BLaER1 (cell line): Measurements from ENCODE around the gene COX4I1.

ENCODE experiments used
- H3K27ac ChIP-seq: shearing (Covaris generic); formaldehyde crosslinking; 2 replicates; pipeline ENCODE4 v1.8.1; 2022
- H3K27me3 ChIP-seq: shearing (Covaris generic); formaldehyde crosslinking; 2 replicates; pipeline ENCODE4 v1.8.1; 2022
- H3K36me3 ChIP-seq: shearing (Covaris generic); formaldehyde crosslinking; 2 replicates; pipeline ENCODE4 v1.8.1; 2022
- H3K4me1 ChIP-seq: shearing (Covaris generic); formaldehyde crosslinking; 2 replicates; pipeline ENCODE4 v1.8.1; 2022
- H3K4me2 ChIP-seq: shearing (Covaris generic); formaldehyde crosslinking; 2 replicates; pipeline ENCODE4 v1.8.1; 2022
- H3K4me3 ChIP-seq: shearing (Covaris generic); formaldehyde crosslinking; 2 replicates; pipeline ENCODE4 v1.8.1; 2022
- H3K9ac ChIP-seq: shearing (Covaris generic); formaldehyde crosslinking; 2 replicates; pipeline ENCODE4 v1.8.1; 2022
- H3K9me3 ChIP-seq: shearing (Covaris generic); formaldehyde crosslinking; 2 replicates; pipeline ENCODE4 v1.8.1; 2022
- H4K20me1 ChIP-seq: shearing (Covaris generic); formaldehyde crosslinking; 2 replicates; pipeline ENCODE4 v1.8.1; 2022
- Cebpa-rat ChIP-seq: shearing (Covaris generic); IDR thresholded peaks from 2 replicates; pipeline ENCODE4 v1.8.1; 2022

COX4I1 gene

DNA sequence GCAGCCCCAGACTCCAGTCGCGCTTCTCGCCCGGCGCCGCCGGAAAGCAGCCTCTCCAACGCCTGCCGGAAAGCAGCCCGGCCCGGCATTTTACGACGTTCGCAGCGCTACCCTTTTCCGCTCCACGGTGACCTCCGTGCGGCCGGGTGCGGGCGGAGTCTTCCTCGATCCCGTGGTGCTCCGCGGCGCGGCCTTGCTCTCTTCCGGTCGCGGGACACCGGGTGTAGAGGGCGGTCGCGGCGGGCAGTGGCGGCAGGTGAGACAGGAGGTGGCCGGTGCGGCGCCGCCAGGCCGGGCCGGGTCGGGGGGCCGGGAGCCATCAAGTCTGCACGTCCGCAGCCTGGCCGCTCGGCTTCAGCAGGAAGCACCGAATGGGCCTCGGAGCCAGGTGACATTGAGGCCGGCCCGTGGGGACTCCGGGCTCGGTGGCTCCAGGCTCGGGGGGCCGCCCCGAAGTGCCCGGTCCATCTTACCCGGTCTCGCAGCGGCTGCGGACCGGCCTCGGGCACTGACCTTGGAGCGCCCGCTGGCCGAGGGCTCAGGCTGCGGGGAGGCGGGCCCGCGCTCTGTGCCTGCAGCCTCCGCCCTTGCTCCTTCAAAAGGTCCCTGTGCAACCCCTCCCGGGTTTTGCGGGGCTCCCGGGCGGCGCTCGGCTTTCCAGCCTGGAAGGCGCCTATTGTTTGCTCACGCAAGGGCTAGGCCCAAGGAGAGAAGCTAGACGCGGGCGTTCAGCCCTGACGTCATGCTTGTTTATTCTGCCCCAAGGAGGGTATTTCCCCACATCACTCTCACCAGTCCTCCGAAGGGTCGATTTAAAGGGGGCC is at the start of gene COX4I1, which contains the start of gene EMC8:
Gene COX4I1, plus strand, starts transcription at position 199 of the 824 bp plus-strand sequence. CDS start 1,511 bp downstream, outside the sequence.
Gene EMC8, minus strand, starts transcription at position 48 of the 824 bp plus-strand sequence. CDS start 249 bp downstream, outside the sequence.
- H3K4me1 ChIP-seq: peaks cover 28% of the 10 kb centered on the region

DNA sequence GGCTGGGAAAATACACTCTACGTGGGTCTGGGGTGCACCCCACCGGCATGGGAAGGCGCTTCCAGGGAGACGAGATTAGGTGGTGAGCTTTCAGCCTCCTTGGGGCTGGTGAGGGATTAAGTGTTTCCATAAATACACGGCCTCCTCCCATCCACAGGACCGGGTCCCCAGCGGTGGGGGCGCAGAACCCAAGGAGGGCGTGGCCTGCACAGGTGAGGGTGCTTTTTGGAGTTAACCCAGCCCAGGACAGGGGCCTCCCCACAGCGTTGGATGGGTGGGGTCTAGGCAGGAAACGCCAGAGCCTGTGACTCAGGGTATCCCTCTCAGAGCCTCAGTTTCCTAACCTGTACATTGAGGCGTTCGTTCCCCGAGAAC is 49.7 kb upstream of the COX4I1 start:
- TF ChIP-seq Cebpa-rat: no peak
- peak overlapping the region; percentile 75; the same call in 1 of the 2 replicates for H3K9ac ChIP-seq

More for the DNA sequence above, at the start of gene COX4I1, which contains the start of gene EMC8:
- Histone ChIP-seq H4K20me1 (peaks cover 90% of the 10 kb centered on the region), H3K9me3 (no peaks in the 10 kb centered on the region), H3K4me2 (peak within 1 kb of the TSS; percentile 99), H3K4me3 (peak within 1 kb of the TSS; percentile 84), H3K36me3 (peaks cover 67% of the 10 kb centered on the region), H3K9ac (peak within 1 kb of the TSS; percentile 96), H3K27ac (peak within 1 kb of the TSS; percentile 94), H3K27me3 (no peaks in the 10 kb centered on the region)
- TF ChIP-seq Cebpa-rat: no peak

DNA sequence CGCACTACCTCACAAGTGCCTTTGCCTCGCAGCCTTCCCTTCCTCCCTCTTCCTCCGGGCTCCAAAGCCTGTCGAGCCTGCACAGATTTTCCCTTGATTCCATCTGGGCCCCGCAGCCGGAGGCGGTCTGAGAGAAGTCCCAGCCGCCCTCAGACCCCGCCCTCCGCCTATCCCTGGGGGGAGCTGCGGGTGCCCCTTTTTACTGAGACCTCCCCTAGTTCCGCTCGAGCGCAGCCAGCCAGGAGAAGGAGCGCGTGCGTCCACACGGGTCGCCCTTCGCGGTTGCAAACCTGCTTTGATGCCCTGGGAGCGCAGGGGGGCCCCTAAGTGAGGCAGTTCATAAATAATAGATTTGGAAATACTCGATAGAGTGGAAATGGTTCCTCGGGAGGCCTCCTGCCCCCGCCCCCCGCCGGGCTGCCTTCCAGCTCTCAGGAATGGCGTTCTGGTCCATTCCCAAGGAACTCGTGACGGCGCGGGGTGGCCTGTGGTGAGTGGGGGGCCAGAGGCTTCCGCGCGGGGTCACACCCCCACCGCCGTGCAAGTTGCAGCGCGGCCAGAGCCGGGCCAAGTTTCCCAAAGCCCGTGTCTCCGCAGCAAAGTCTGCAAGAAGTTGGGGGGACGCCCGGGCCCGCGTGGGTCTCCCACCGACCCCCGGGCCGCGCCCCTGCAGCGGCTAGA is 49.2 kb upstream of the COX4I1 start:
- peak overlapping the region; percentile 75 for H3K9ac ChIP-seq
- no peaks in the 10 kb centered on the region for H3K9me3 ChIP-seq
- peak overlapping the region; percentile 80 for H3K4me3 ChIP-seq
- peaks cover 96% of the 10 kb centered on the region for H3K4me1 ChIP-seq
- no peaks in the 10 kb centered on the region for H3K36me3 ChIP-seq
- peak overlapping the region; percentile 79 for H3K27ac ChIP-seq
- TF ChIP-seq Cebpa-rat: no peak
- peak overlapping the region; percentile 99 for H3K4me2 ChIP-seq
- peaks cover 51% of the 10 kb centered on the region for H4K20me1 ChIP-seq
- H3K27me3 ChIP-seq: no peaks in the 10 kb centered on the region

More for the DNA sequence above, 49.7 kb upstream of the COX4I1 start:
- Histone ChIP-seq H3K4me2 (peak overlapping the region; percentile 99), H3K27ac (no peak overlapping the region), H3K4me3 (peak overlapping the region; percentile 80), H3K9me3 (no peaks in the 10 kb centered on the region), H3K27me3 (no peaks in the 10 kb centered on the region), H4K20me1 (peaks cover 56% of the 10 kb centered on the region), H3K4me1 (peaks cover 96% of the 10 kb centered on the region), H3K36me3 (no peaks in the 10 kb centered on the region)

DNA sequence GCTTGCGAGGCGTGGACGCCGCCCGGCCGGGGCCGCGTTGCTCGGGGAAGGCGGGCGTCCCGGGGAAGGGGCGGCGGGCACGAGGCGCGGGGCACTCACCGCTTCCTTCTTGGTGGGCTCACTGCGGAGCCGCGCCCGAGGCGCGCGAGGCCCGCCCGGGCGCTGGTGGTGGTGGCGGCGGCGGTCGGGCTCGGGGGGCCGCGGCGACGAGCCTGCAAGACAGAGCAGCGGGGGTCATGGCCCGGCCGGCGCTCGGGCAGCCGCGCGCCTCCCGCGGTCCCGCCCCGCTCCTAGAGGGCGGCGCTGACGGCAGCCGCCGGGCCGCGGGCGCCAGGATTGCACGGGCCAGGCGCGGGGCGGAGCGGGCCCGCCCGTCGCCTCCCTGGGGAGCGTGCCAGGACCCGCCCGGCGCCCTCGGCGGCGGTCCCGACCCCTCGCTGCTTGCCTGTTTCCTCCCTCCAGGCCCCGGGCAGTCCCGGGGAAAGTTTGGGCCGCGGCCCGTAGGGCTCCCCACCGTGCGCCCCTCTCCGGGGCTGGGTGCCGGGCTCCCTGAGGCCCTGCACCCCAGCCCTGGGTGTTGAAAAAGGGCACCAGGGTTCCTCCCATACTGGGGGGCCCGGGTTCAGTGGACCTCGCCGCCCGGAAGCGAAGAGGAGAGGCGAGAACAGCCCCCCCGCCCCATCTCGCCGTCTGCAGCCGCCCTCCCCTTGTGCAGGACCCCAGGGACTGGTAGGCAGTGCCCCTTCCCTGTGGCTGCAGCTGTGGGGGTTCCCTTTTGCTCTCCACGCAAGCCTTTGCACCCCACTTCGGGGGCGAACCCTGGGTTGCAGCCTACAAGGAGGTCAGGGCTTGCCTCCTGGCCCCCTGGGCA is 48.4 kb upstream of the COX4I1 start, which contains the start of gene C16orf74:
Gene C16orf74, minus strand, starts transcription at position 270 of the 871 bp plus-strand sequence. CDS start 15,879 bp downstream, outside the sequence.
- peak within 1 kb of the TSS; percentile 80 for H3K4me3 ChIP-seq
- H3K9me3 ChIP-seq: no peaks in the 10 kb centered on the region
- no peaks in the 10 kb centered on the region for H3K36me3 ChIP-seq
- H3K4me1 ChIP-seq: peaks cover 96% of the 10 kb centered on the region
- H3K4me2 ChIP-seq: peak within 1 kb of the TSS; percentile 99
- no peak for TF ChIP-seq Cebpa-rat
- peak within 1 kb of the TSS; percentile 79 for H3K27ac ChIP-seq
- H3K27me3 ChIP-seq: no peaks in the 10 kb centered on the region
- peaks cover 43% of the 10 kb centered on the region for H4K20me1 ChIP-seq
- peak within 1 kb of the TSS; percentile 75 for H3K9ac ChIP-seq

DNA sequence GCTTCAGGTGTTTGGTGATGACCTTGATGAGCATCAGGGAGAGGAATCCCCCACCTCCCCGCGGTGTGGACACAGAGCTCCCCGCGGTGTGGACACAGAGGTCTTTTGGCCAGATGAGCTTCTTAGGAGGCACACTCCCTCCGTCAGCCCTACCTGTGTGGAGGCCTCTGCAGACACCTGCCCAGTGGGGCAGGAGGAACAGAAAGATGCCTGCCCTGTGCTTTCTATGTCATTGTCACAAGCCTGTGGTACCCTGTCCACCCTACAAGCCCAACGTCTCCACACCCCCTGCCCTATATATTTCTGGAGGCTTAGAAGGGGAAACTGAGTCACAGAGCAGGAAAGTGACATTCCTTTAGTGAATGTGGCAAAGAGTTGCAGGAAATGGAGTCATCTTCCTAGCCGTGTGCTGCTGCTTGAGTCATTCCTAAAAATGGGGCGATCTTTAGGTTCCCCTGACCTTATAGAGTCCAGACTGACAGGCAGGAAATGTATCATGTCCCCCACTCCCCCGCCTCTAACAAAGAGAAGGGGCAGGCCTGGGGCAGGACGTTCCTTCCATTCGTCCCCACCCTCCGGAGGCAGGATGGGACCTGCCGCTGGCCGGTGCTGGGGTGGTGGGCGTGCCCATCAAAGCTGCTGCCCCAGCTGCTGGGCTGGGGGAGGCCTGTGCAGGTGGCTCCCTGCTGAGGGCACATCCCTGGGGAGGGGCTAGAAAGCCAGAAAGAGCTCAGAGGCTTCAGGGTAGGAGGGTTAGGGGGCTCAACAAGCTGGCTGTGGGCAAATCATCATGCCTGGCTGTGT is 47.6 kb upstream of the COX4I1 start:
- Histone ChIP-seq H3K27ac (peak overlapping the region; percentile 79; the same call in 1 of the 2 replicates), H3K27me3 (no peaks in the 10 kb centered on the region), H3K36me3 (no peaks in the 10 kb centered on the region), H4K20me1 (peaks cover 35% of the 10 kb centered on the region), H3K9me3 (no peaks in the 10 kb centered on the region), H3K4me2 (peak overlapping the region; percentile 99), H3K4me3 (peak overlapping the region; percentile 80), H3K9ac (peak overlapping the region; percentile 23; the same call in 1 of the 2 replicates), H3K4me1 (peaks cover 96% of the 10 kb centered on the region)
- no peak for TF ChIP-seq Cebpa-rat

DNA sequence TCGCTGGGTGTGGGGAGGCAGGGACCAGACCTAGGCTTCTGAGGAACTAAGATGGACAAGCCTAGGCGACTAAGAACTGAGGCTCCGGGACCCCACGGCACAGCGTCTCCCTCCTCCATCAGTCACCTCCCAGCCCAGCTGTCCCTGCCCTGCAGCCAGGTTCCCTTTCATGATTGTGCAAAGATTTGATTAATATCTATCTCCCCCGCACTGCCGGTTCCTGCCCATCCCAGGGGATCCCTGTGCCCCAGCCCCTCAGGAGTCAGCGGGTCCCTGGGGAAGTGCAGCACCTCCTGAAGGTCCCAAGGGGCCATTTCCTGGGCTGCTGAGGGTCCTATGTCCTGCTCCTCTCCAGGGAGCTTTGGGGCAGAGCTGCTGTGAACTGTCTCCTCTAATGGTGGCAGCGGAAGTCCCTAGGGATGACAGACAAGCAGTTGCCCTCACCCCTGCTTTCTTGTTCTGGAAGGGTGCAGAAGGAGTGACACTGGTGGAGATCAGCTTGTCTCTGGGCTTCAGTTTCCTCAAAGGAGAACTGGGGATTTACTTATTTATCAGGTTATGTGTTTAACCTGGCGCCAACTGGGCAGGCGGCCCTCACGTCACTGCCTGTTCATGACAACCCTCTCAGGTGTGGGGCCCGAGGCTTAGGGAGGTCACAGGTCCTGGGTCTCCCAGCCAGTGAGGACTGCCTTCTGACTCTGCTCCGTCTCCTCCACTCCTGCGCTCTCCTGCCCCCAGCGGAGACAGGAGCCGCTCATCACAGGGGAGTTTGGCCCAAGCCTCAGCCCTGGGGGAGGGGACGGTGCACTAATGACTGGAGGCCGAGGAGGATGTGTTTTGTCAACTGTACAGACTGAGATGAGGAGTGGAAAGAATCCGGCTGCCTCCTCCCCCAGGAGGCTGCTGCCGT is 46.7 kb upstream of the COX4I1 start:
- Histone ChIP-seq H3K36me3 (no peaks in the 10 kb centered on the region), H3K9me3 (no peaks in the 10 kb centered on the region), H3K9ac (peak overlapping the region; percentile 52; the same call in 1 of the 2 replicates), H3K4me2 (peak overlapping the region; percentile 99), H3K27ac (peak overlapping the region; percentile 65), H3K4me1 (peaks cover 96% of the 10 kb centered on the region), H3K27me3 (no peaks in the 10 kb centered on the region), H4K20me1 (peaks cover 35% of the 10 kb centered on the region), H3K4me3 (peak overlapping the region; percentile 80)
- TF ChIP-seq Cebpa-rat: no peak

DNA sequence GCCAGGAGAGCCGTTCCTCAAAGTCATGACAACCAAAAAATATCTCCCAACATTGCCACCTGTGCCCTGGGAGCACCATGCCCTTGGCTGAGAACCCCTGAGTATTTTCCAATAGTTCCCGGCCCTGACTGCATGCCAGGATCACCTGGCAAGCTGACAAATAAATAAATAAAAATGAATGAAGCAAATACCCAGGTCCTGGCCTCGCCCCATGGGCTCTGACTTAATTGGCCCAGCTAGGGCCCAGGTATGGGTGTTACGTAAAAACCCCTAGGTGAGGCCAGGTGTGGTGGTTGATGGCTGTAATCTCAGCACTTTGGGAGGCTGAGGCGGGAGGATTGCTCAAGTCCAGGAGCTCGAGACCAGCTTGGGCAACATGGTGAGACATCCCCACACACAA is 45.9 kb upstream of the COX4I1 start:
- peaks cover 96% of the 10 kb centered on the region for H3K4me1 ChIP-seq

More for the DNA sequence above, 45.9 kb upstream of the COX4I1 start:
- Histone ChIP-seq H3K27ac (peak overlapping the region; percentile 65), H3K4me3 (peak overlapping the region; percentile 52), H3K9ac (peak overlapping the region; percentile 52; the same call in 1 of the 2 replicates), H3K9me3 (no peaks in the 10 kb centered on the region), H3K36me3 (no peaks in the 10 kb centered on the region), H3K27me3 (no peaks in the 10 kb centered on the region), H4K20me1 (peaks cover 30% of the 10 kb centered on the region), H3K4me2 (peak overlapping the region; percentile 99)
- TF ChIP-seq Cebpa-rat: no peak
